Smooth muscle cell (in vitro differentiated cells): ENCODE data around the gene FBN2. TPM values are rescaled to one million over a fixed set of nuclear protein-coding genes. Genes with fewer than 3 reads are reported as not detected.
A peak's percentile ranks its signal among the peaks of the same experiment; 100 is the strongest.

Experiments used
- DNase-seq: peaks from one replicate; lab custom pipeline; 2025; ENCODE audit not compliant: unreplicated experiment; lab: John Stamatoyannopoulos, UW
- H2AFZ ChIP-seq: fragments of 200-600 bp; sonication (generic); 2 replicates; pipeline ENCODE4 v1.6.0; 2016; ENCODE audit warnings: antibody characterized with exemption, low read depth, mild to moderate bottlenecking
- H3F3A ChIP-seq: fragments of 200-600 bp; sonication (generic); 2 replicates; pipeline ENCODE4 v1.6.0; 2017; ENCODE audit warnings: antibody characterized with exemption, low read depth
- H3K27ac ChIP-seq: fragments of 200-600 bp; sonication (generic); 2 replicates; pipeline ENCODE4 v1.5.1; 2016; ENCODE audit warnings: low read depth, mild to moderate bottlenecking
- H3K27me3 ChIP-seq: fragments of 200-600 bp; sonication (generic); 2 replicates; pipeline ENCODE4 v1.6.1; 2016; ENCODE audit warnings: low read depth, mild to moderate bottlenecking
- H3K36me3 ChIP-seq: fragments of 200-600 bp; sonication (generic); 2 replicates; pipeline ENCODE4 v1.5.1; 2016; ENCODE audit warnings: low read depth
- H3K4me1 ChIP-seq: fragments of 200-600 bp; sonication (generic); 2 replicates; pipeline ENCODE4 v1.5.1; 2016; ENCODE audit warnings: low read depth
- H3K4me2 ChIP-seq: fragments of 200-600 bp; sonication (generic); 2 replicates; pipeline ENCODE4 v1.6.0; 2016; ENCODE audit warnings: mild to moderate bottlenecking
- H3K4me3 ChIP-seq: fragments of 200-600 bp; sonication (generic); 2 replicates; pipeline ENCODE4 v1.5.1; 2016; ENCODE audit warnings: mild to moderate bottlenecking
- H3K79me2 ChIP-seq: fragments of 200-600 bp; sonication (generic); 2 replicates; pipeline ENCODE4 v1.6.0; 2016; ENCODE audit warnings: low read depth, mild to moderate bottlenecking
- H3K9ac ChIP-seq: fragments of 200-600 bp; sonication (generic); 2 replicates; pipeline ENCODE4 v1.6.0; 2016; ENCODE audit warnings: low read depth
- H3K9me3 ChIP-seq: fragments of 200-600 bp; sonication (generic); replicated peaks from 2 replicates; pipeline ENCODE4 v1.5.1; 2016; ENCODE audit warnings: low read depth
- H4K20me1 ChIP-seq: fragments of 200-600 bp; sonication (generic); 2 replicates; pipeline ENCODE4 v1.6.0; 2016; ENCODE audit warnings: low read depth
- CTCF ChIP-seq: fragments of 200-600 bp; sonication (generic); IDR thresholded peaks from 2 replicates; pipeline ENCODE4 v1.5.1; 2017; ENCODE audit warnings: borderline replicate concordance, mild to moderate bottlenecking, antibody characterized with exemption; ENCODE audit not compliant: insufficient read depth, poor library complexity, severe bottlenecking
- whole genome bisulfite sequencing: methylation state at CpG from one replicate; pipeline ENCODE4 v1.1.7; 2016; ENCODE audit warnings: low lambda C conversion rate; 5-methylcytosine and 5-hydroxymethylcytosine counted together
- polyA plus RNA-seq: library from polyadenylated mRNA; unstranded; fragments of >200 nt; fragmentation: Nextera tagmentation; extraction: Ambion mirVana; gene quantifications from 2 replicates; pipeline ENCODE4 v1.2.1, GENCODE V29; 2016
- total RNA-seq: library from RNA; depleted of rRNA; stranded (reverse); fragments of >200 nt; gene quantifications from 2 replicates; pipeline ENCODE4 v1.2.3, GENCODE V29; 2014

Gene FBN2
- total and polyA plus RNA-seq, 2 experiments from 2014 or later, result 17.2 to 25.9 TPM

DNA sequence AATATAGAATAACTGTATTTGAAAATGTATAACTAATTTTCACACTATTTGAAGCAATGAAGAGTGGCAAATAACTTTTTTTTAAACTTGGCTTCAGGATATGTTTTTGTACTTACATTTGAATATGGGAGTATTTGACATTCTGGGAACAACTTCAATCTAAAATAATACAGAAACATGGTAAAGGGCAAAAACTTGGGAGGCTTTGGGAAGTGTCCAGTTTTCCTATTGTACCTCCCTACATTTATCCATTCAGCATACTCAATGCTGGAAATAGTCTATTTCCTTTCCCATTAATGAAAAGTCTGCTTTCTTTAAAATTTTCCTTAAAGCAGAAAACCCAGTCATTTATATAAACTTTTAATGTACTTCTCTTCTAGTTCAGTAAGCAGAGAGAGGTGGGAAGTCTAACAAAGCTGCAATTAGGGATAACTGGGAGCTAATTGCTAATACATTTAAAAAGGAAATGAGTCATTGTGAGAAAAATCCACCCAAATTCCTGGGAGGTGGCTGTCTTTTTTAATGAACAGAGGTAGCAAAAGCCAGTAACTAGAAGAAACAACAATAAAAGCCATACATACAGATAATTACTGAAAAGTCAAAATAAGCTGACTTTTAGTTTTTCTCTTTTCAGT is 128.8 kb downstream of the FBN2 start:
- no peaks in the 10 kb centered on the region for H4K20me1 ChIP-seq
- no peaks in the 10 kb centered on the region for H3K79me2 ChIP-seq
- H3K4me1 ChIP-seq, result peaks cover 18% of the 10 kb centered on the region
- TF ChIP-seq CTCF, result no peak
- H3K27me3 ChIP-seq, result no peaks in the 10 kb centered on the region
- H3K36me3 ChIP-seq, result no peaks in the 10 kb centered on the region
- no peak overlapping the region for H3K9ac ChIP-seq
- no peak overlapping the region for H3K4me3 ChIP-seq
- no peaks in the 10 kb centered on the region for H3K9me3 ChIP-seq
- DNase-seq, result no peak
- H3F3A ChIP-seq, result no peaks in the 10 kb centered on the region
- H2AFZ ChIP-seq, result no peak overlapping the region
- H3K27ac ChIP-seq, result peak overlapping the region; percentile 8
- H3K4me2 ChIP-seq, result peak overlapping the region; percentile 30

DNA sequence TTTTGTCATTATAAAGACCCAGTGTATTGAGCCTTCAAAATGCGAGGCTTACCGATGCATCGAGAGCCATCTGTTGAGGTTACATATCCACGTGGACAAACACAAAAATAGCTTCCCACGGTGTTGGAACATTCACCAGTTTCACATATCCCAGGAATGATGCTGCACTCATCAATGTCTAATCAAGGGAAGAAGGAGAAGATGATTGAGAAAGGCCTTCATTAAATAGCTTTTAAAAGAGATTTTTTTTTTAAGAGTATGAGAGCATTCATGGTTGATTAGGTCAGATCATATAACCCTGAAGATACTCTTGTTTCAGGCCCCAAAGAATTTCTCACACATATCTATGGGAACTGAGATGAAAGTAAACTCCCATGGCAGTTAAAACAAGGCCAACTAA is 129.4 kb downstream of the FBN2 start:
- H2AFZ ChIP-seq, result no peak overlapping the region
- H4K20me1 ChIP-seq, result no peaks in the 10 kb centered on the region
- peak overlapping the region; percentile 8 for H3K27ac ChIP-seq
- H3K4me2 ChIP-seq, result peak overlapping the region; percentile 30
- 71% methylated on average over 5 of the region's 5 CpGs for WGBS
- no peaks in the 10 kb centered on the region for H3K79me2 ChIP-seq
- H3K9ac ChIP-seq, result no peak overlapping the region
- H3K27me3 ChIP-seq, result no peaks in the 10 kb centered on the region
- DNase-seq, result no peak
- no peaks in the 10 kb centered on the region for H3K36me3 ChIP-seq
- H3F3A ChIP-seq, result no peaks in the 10 kb centered on the region
- no peak for TF ChIP-seq CTCF
- H3K4me1 ChIP-seq, result peaks cover 18% of the 10 kb centered on the region
- no peaks in the 10 kb centered on the region for H3K9me3 ChIP-seq
- no peak overlapping the region for H3K4me3 ChIP-seq

DNA sequence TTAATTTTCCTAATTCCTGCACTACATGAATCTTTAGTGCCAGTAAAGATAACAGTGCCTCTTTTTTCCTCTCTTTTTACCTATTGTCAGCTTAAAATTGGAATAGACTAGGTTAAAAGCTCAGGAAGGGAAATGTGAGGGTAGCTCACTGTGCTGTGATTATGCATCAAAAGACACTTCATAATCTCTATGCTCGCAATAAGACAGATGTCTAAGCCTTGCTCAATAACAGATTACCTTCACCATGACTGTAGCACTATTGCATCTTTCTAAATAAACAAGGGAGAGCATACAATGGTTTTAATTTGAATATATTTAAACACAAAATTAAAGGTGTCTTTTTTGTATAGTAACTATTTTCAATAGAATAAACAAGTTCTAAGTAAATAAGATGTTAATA is 130.1 kb downstream of the FBN2 start:
- H3K27me3 ChIP-seq, result no peaks in the 10 kb centered on the region
- no peak overlapping the region for H3K4me2 ChIP-seq
- no peaks in the 10 kb centered on the region for H3K79me2 ChIP-seq
- H3K36me3 ChIP-seq, result no peaks in the 10 kb centered on the region
- H3K9ac ChIP-seq, result no peak overlapping the region
- H3K27ac ChIP-seq, result no peak overlapping the region
- no peak overlapping the region for H3K4me3 ChIP-seq
- no peak for DNase-seq
- WGBS, result 71% methylated on average over 1 of the region's 1 CpG
- no peaks in the 10 kb centered on the region for H3K9me3 ChIP-seq
- H2AFZ ChIP-seq, result no peak overlapping the region
- no peaks in the 10 kb centered on the region for H3F3A ChIP-seq
- TF ChIP-seq CTCF, result no peak
- H3K4me1 ChIP-seq, result peaks cover 24% of the 10 kb centered on the region
- no peaks in the 10 kb centered on the region for H4K20me1 ChIP-seq

- Histone ChIP-seq H3K9me3 (no peaks in the 10 kb centered on the region), H3K27me3 (no peaks in the 10 kb centered on the region), H3K9ac (no peak overlapping the region), H3K4me1 (peaks cover 24% of the 10 kb centered on the region), H3K27ac (no peak overlapping the region), H3K4me3 (no peak overlapping the region), H3F3A (no peaks in the 10 kb centered on the region), H3K36me3 (no peaks in the 10 kb centered on the region), H3K79me2 (no peaks in the 10 kb centered on the region), H3K4me2 (no peak overlapping the region), H4K20me1 (no peaks in the 10 kb centered on the region), H2AFZ (no peak overlapping the region)
- no peak for TF ChIP-seq CTCF
- no peak for DNase-seq
- WGBS, result 76% methylated on average over 3 of the region's 3 CpGs
Measured at GRCh38 chr5:128406803-128407202, 131.2 kb downstream of the FBN2 start.
